Measurements from ENCODE around the gene HSPB1.
"Not testable (repeated sequence)": the region's sequence is repeated elsewhere in the genome, so short reads cannot be mapped to it uniquely, and the experiment has no call there.

HSPB1 gene

DNA sequence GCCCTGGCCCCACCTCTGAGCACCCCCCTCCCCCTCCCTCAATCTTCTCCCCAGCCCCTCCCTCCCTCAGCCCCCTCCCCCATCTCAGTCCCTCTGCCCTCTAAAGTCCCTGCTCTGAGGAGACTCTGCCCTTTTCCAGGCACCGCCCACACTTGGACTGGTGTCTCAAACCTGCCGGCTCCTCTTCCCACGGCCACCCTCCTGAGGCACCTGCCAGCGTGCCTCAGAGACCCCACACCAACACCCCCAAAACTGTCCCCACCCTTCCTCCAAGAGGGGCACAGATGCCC lies 34.6 kb upstream of the HSPB1 start:
- Histone ChIP-seq H3K4me1 (ENCODE audit: insufficient read depth, low read length) (peaks cover 4% of the 10 kb centered on the region), H3K27me3 (ENCODE audit: control insufficient read depth in 1 of 2, insufficient read depth in 2 of 2, low read length in 2 of 2) (peaks cover 15 to 23% of the 10 kb centered on the region in 2 donors), H3K9me3 (ENCODE audit: low read length) (no peaks in the 10 kb centered on the region), H3K9ac (ENCODE audit: low read length) (no peak overlapping the region), H3K27ac (ENCODE audit: low read depth, low read length) (no peak overlapping the region), H3K36me3 (ENCODE audit: insufficient read depth, low read length) (no peaks in the 10 kb centered on the region), H3K4me3 (ENCODE audit: low read depth in 1 of 2, low read length in 2 of 2) (no peak overlapping the region)

DNA sequence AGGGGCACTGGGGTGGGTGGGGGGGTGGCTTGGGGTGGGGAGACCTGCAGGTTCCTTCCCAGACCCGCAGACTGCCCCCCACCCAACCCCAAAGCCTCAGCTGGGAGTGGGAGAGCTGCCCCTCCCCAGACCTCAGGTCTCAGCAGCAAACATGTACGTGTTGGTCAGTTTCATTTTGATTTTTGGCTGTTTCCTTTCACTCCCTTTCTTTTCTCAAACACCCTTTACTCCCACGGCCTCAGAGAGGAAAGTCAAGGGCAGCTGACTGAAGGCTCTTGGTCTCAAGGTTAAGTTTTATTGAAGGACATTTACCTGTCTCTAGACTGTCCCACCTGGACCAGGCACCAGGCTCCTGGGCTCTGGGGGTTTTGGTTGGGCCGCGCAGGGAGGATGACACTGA lies 34.1 kb upstream of the HSPB1 start:
- Histone ChIP-seq H3K36me3 (ENCODE audit: insufficient read depth, low read length) (no peaks in the 10 kb centered on the region), H3K27ac (ENCODE audit: low read depth, low read length) (no peak overlapping the region), H3K27me3 (ENCODE audit: control insufficient read depth in 1 of 2, insufficient read depth in 2 of 2, low read length in 2 of 2) (peaks cover 15 to 28% of the 10 kb centered on the region in 2 donors), H3K4me3 (ENCODE audit: low read depth in 1 of 2, low read length in 2 of 2) (no peak overlapping the region), H3K9ac (ENCODE audit: low read length) (no peak overlapping the region), H3K4me1 (ENCODE audit: insufficient read depth, low read length) (peaks cover 4% of the 10 kb centered on the region), H3K9me3 (ENCODE audit: low read length) (no peaks in the 10 kb centered on the region)

DNA sequence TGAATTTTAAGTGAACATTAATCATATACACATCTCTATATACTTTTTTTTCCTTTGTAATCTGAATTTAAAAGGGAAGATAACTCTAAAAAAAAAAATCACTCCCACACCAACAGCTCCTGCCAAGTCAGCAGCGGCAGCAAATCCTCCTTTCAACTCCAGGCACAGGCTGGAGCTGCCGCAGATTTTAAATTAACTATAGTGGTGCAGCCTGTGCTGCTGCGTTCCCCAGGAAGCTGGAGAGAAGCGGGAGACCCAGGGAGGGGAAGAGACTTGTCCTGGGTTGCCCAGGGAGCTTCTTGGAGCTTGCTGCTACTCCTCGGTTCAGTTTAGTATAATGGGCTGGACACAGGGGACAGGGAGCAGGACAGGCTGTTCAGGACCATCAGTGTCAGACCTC lies 32.6 kb upstream of the HSPB1 start:
- no peaks in the 10 kb centered on the region for H3K36me3 ChIP-seq (ENCODE audit: insufficient read depth, low read length)
- H3K9ac ChIP-seq (ENCODE audit: low read length), result no peak overlapping the region
- H3K9me3 ChIP-seq (ENCODE audit: low read length), result no peaks in the 10 kb centered on the region
- peaks cover 4% of the 10 kb centered on the region for H3K4me1 ChIP-seq (ENCODE audit: insufficient read depth, low read length)
- H3K27ac ChIP-seq (ENCODE audit: low read depth, low read length), result no peak overlapping the region
- H3K27me3 ChIP-seq (ENCODE audit: control insufficient read depth in 1 of 2, insufficient read depth in 2 of 2, low read length in 2 of 2), result peaks cover 15 to 43% of the 10 kb centered on the region in 2 donors
- no peak overlapping the region for H3K4me3 ChIP-seq (ENCODE audit: low read depth in 1 of 2, low read length in 2 of 2)

DNA sequence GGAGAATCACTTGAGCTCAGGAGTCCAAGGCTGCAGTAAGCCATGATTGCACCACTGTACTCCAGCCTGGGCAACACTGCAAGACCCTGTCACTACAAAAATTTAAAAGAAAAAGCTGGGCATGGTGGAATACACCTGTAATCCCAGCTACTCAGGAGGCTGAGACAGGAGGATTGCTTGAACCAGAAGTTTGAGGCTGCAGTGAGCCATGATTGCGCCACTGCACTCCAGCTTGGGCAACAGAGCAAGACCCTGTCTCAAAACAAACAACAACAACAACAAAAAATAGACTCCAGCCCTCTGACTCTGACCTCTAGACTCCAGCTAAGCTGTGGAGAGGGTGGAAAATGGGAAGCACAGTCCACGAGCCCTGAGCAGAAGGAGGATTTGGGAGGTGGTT lies 31.1 kb upstream of the HSPB1 start:
- not testable (repeated sequence) for H3K4me1 ChIP-seq (ENCODE audit: insufficient read depth, low read length); H3K9me3 ChIP-seq (ENCODE audit: low read length); H3K36me3 ChIP-seq (ENCODE audit: insufficient read depth, low read length); H3K4me3 ChIP-seq (ENCODE audit: low read depth in 1 of 2, low read length in 2 of 2); H3K9ac ChIP-seq (ENCODE audit: low read length); H3K27ac ChIP-seq (ENCODE audit: low read depth, low read length)
- peaks cover 15 to 43% of the 10 kb centered on the region in 2 donors for H3K27me3 ChIP-seq (ENCODE audit: control insufficient read depth in 1 of 2, insufficient read depth in 2 of 2, low read length in 2 of 2)

DNA sequence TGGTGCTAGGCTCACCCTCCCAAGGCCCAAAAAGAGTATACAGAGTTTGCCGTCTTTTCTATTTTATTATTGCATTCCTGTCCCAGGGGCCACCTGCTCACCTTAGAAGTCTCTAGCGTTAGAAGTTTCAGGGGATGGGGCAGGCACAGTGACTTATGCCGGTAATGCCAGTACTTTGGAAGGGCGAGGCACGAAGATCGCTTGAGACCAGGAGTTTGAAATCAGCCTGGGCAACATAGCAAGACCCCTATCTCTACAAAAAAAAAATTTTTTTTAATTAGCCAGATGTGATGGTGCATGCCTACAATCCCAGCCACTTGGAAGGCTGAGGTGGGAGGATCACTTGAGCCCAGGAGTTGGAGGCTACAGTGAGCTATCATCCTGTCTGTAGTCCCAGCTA lies 30.3 kb upstream of the HSPB1 start:
- Histone ChIP-seq H3K27ac (ENCODE audit: low read depth, low read length) (no peak overlapping the region), H3K4me1 (ENCODE audit: insufficient read depth, low read length) (no peaks in the 10 kb centered on the region), H3K9ac (ENCODE audit: low read length) (no peak overlapping the region), H3K36me3 (ENCODE audit: insufficient read depth, low read length) (no peaks in the 10 kb centered on the region), H3K4me3 (ENCODE audit: low read depth in 1 of 2, low read length in 2 of 2) (no peak overlapping the region), H3K9me3 (ENCODE audit: low read length) (no peaks in the 10 kb centered on the region), H3K27me3 (ENCODE audit: control insufficient read depth in 1 of 2, insufficient read depth in 2 of 2, low read length in 2 of 2) (peaks cover 10 to 38% of the 10 kb centered on the region in 2 donors)

DNA sequence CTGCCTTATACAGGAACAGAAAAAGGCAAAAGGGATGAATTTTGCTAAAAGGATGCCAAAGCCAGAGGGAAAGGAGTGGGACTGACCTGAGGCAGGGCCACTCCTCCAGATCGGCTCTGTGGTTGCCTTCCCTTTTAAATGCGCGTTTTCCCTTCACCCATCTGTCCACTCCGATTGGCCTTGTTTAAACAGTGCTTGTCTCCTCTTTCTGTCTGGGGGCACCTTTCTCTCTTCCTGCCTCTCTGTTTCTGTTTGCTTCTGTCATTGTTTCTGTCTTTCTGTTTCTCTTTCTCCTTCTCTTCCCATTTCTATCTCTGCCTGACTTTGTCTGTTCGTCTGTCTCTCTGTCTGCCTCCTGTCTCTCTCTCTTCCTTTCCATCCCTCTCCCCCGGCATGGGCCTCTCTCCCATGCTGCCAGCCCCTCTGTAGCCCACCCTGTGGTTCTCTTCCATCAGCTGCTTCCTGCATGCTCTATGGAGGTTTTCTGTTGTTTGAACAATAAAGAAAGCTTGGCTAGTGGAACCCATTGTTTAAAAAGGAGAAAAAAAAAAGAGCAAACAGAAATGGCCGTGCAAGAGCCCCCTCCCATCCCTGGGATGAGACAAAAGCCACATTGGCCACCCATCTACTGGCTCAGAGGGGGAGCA lies 29.5 kb upstream of the HSPB1 start:
- H3K4me1 ChIP-seq (ENCODE audit: insufficient read depth, low read length), result no peaks in the 10 kb centered on the region
- no peak overlapping the region for H3K27ac ChIP-seq (ENCODE audit: low read depth, low read length)
- H3K27me3 ChIP-seq (ENCODE audit: control insufficient read depth in 1 of 2, insufficient read depth in 2 of 2, low read length in 2 of 2), result peaks cover 10 to 31% of the 10 kb centered on the region in 2 donors
- H3K36me3 ChIP-seq (ENCODE audit: insufficient read depth, low read length), result no peaks in the 10 kb centered on the region
- H3K9ac ChIP-seq (ENCODE audit: low read length), result no peak overlapping the region
- no peak overlapping the region for H3K4me3 ChIP-seq (ENCODE audit: low read depth in 1 of 2, low read length in 2 of 2)
- H3K9me3 ChIP-seq (ENCODE audit: low read length), result no peaks in the 10 kb centered on the region

DNA sequence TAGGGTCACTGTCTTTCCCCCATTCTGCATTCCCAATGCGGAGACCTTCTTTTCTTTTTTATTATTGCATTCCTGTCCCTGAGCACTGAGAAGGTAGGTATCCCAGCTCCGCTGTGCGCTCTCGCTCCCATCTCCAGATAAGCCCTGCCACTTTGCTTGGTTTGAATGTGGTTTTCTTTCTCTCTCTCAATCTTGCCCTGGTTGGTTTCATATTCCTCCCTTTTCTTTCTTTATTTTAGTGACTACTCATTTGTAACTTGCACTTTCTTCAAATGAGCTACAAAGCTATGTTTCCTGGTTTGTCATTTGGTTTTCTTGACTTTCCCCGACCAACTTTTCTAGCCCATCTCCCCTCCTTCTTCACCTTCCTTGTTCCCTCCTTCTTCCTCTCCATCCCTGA lies 29.0 kb upstream of the HSPB1 start:
- Histone ChIP-seq H3K9me3 (ENCODE audit: low read length) (no peaks in the 10 kb centered on the region), H3K4me1 (ENCODE audit: insufficient read depth, low read length) (no peaks in the 10 kb centered on the region), H3K4me3 (ENCODE audit: low read depth in 1 of 2, low read length in 2 of 2) (no peak overlapping the region), H3K27ac (ENCODE audit: low read depth, low read length) (no peak overlapping the region), H3K27me3 (ENCODE audit: control insufficient read depth in 1 of 2, insufficient read depth in 2 of 2, low read length in 2 of 2) (peaks cover 10 to 30% of the 10 kb centered on the region in 2 donors), H3K36me3 (ENCODE audit: insufficient read depth, low read length) (no peaks in the 10 kb centered on the region), H3K9ac (ENCODE audit: low read length) (no peak overlapping the region)

DNA sequence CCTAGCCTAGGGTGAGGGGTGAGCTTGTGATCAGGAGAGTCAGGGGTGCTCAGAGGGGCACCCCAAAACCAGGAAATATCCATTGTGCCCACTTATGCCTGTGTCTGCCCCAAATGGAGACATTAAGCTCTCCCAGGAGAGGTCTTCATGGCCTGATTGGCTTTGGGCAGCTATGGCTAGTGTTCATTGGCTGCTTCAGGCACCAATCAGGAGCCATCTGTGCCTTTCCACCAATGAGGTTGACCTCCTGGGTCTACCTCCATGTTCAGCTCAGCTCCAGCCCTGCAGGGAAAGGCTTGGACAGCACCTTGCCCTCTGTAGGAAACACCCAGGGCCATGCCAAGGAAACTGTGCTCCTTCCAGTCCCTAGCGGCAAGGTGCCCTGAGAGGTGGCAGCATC lies 23.9 kb upstream of the HSPB1 start:
- Histone ChIP-seq H3K9ac (ENCODE audit: low read length) (no peak overlapping the region), H3K27ac (ENCODE audit: low read depth, low read length) (no peak overlapping the region), H3K36me3 (ENCODE audit: insufficient read depth, low read length) (no peaks in the 10 kb centered on the region), H3K9me3 (ENCODE audit: low read length) (no peaks in the 10 kb centered on the region), H3K27me3 (ENCODE audit: control insufficient read depth in 1 of 2, insufficient read depth in 2 of 2, low read length in 2 of 2) (peaks cover 10 to 37% of the 10 kb centered on the region in 2 donors), H3K4me3 (ENCODE audit: low read depth in 1 of 2, low read length in 2 of 2) (no peak overlapping the region), H3K4me1 (ENCODE audit: insufficient read depth, low read length) (peaks cover 10% of the 10 kb centered on the region)

DNA sequence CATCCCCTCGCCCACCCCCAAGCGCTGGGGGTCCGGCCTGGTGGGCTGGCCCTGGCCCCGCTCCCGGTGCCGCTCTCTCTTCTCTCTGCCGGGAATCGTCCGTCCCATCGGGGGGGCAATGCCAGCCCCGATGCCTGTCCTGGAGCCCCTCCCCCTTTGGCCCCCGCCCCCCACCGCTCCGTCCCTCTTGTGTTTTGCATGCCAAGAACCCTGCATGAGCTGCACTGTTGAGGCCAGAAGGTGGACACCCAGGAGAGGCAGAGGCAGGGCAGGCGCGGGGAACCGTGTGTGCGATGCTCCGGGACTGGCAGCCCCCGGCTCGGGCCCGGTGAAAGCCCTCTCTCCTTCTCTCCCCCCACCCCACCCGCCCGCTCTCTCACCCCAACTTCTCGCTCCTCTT lies 22.1 kb upstream of the HSPB1 start:
- H3K4me1 ChIP-seq (ENCODE audit: insufficient read depth, low read length), result peaks cover 10% of the 10 kb centered on the region
- H3K9me3 ChIP-seq (ENCODE audit: low read length), result no peaks in the 10 kb centered on the region
- H3K27me3 ChIP-seq (ENCODE audit: control insufficient read depth in 1 of 2, insufficient read depth in 2 of 2, low read length in 2 of 2), result peaks cover 10 to 28% of the 10 kb centered on the region in 2 donors
- H3K4me3 ChIP-seq (ENCODE audit: low read depth in 1 of 2, low read length in 2 of 2), result no peak overlapping the region
- H3K36me3 ChIP-seq (ENCODE audit: insufficient read depth, low read length), result no peaks in the 10 kb centered on the region
- no peak overlapping the region for H3K27ac ChIP-seq (ENCODE audit: low read depth, low read length)
- H3K9ac ChIP-seq (ENCODE audit: low read length), result no peak overlapping the region

DNA sequence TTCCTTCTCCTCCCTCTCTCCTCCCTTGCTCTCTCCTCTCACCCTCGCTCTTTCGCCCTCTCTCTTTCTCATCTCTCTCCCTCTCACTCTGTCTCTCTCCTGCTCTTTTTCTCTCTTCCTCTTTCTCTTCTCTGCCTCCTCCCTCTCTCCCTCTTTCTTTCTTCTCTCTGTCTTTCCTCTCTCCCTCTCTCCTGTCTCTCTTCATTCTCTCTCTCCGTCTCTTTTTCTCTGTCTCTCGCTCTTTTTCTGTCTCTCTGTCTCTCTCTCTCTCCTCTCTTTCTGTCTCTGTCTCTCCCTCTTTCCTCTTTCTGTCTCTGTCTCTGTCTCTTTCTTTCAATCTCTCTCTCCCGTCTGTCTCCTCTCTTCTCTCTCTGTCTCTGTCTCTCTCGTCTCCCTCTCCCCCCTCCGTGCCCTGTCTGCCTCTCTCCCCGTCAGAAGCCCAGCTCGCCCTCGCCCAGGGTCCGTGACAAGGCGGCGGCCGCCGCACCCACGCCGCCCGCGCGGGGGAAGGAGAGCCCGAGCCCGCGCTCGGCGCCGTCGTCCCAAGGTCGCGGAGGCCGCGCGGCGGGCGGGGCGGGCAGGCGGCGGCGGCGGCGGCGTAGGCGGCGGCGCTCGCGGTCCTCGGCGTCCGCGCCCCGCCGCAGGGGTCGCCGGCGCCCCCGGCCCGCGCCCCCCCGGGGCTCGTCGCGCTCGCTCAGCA lies 21.3 kb upstream of the HSPB1 start:
- H3K9ac ChIP-seq (ENCODE audit: low read length), result no peak overlapping the region
- peaks cover 10 to 28% of the 10 kb centered on the region in 2 donors for H3K27me3 ChIP-seq (ENCODE audit: control insufficient read depth in 1 of 2, insufficient read depth in 2 of 2, low read length in 2 of 2)
- no peak overlapping the region for H3K27ac ChIP-seq (ENCODE audit: low read depth, low read length)
- no peaks in the 10 kb centered on the region for H3K9me3 ChIP-seq (ENCODE audit: low read length)
- H3K4me1 ChIP-seq (ENCODE audit: insufficient read depth, low read length), result peaks cover 10% of the 10 kb centered on the region
- H3K36me3 ChIP-seq (ENCODE audit: insufficient read depth, low read length), result no peaks in the 10 kb centered on the region
- peak overlapping the region in 1 of 2 donors; percentile 45 for H3K4me3 ChIP-seq (ENCODE audit: low read depth in 1 of 2, low read length in 2 of 2)

DNA sequence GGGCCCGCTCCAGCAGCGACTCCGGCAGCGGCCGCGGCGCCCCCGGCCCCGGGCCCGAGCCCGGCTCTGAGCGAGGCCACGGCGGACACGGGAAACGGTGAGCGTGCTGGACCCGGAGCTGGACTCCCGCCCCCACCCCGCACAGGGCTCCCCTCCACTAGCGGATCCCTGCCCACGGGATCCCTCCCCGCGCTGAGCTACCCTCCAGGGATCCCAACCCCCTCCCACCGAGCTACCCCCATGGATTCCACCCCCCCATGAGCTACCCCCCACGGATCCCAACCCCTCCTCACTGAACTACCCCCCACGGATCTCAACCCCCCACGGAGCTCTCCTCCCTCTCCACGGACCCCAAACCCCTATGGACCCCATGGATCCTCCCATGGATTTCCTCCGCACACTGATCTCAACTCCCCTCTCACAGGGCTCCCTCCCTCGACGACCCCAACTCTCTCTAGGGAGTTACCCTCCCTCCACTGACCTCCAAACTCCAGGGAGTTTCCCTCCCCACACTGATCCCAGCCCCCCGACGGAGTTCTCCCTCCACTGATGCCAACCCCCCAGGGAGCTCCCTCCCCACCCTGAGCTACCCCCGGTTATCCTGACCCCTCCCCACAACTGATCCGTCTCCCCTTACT lies 20.6 kb upstream of the HSPB1 start:
- Histone ChIP-seq H3K27me3 (ENCODE audit: control insufficient read depth in 1 of 2, insufficient read depth in 2 of 2, low read length in 2 of 2) (peaks cover 10 to 28% of the 10 kb centered on the region in 2 donors), H3K36me3 (ENCODE audit: insufficient read depth, low read length) (no peaks in the 10 kb centered on the region), H3K9ac (ENCODE audit: low read length) (no peak overlapping the region), H3K4me1 (ENCODE audit: insufficient read depth, low read length) (peaks cover 10% of the 10 kb centered on the region), H3K4me3 (ENCODE audit: low read depth in 1 of 2, low read length in 2 of 2) (peak overlapping the region in 1 of 2 donors; percentile 41), H3K9me3 (ENCODE audit: low read length) (no peaks in the 10 kb centered on the region), H3K27ac (ENCODE audit: low read depth, low read length) (no peak overlapping the region)
